ENCODE measurements around the gene SSBP1. TPM values are rescaled to one million over a fixed set of nuclear protein-coding genes. Genes with fewer than 3 reads are reported as not detected.

The SSBP1 gene
- total and polyA plus RNA-seq, 8 donors = 28.5 to 88.8 (median 47.4) TPM

GRCh38 chr7:141695803-141696289 is 42.3 kb upstream of the SSBP1 start:
- Histone ChIP-seq H3K27ac (peak overlapping the region in 3 of 4 donors; percentile 13 to 54 (median 45)), H3K9me3 (no peaks in the 10 kb centered on the region), H3K4me1 (peaks cover 24 to 36% (median 36%) of the 10 kb centered on the region in 3 donors), H3K4me3 (no peak overlapping the region), H3K36me3 (no peaks in the 10 kb centered on the region), H3K27me3 (no peaks in the 10 kb centered on the region)
- no peak for TF ChIP-seq CTCF (IDR thresholded peaks at IDR 0.05)
- DNase-seq = peak; percentile 66 to 82 (median 72)
- ATAC-seq = peak; percentile 87 to 92 (median 90)
- no peak for FAIRE-seq
- 16 to 23% methylated on average over 6 of the region's 6 CpGs for WGBS, 2 donors
- intact Hi-C loops (cut with DNase I) = no loop called here

- ATAC-seq (peak in 1 of 4 donors; percentile 9), DNase-seq (no peak), FAIRE-seq (no peak)
- intact Hi-C loops (cut with DNase I) = no loop called here
- H3K4me3 ChIP-seq = no peak overlapping the region
- no peaks in the 10 kb centered on the region for H3K9me3 ChIP-seq
- H3K4me1 ChIP-seq = peaks cover 24 to 36% (median 36%) of the 10 kb centered on the region in 3 donors
- H3K36me3 ChIP-seq = no peaks in the 10 kb centered on the region
- no peaks in the 10 kb centered on the region for H3K27me3 ChIP-seq
- peak overlapping the region in 3 of 4 donors; percentile 13 to 54 (median 45) for H3K27ac ChIP-seq
- WGBS, 2 donors = 23 to 34% methylated on average over 2 of the region's 2 CpGs
- TF ChIP-seq CTCF (IDR thresholded peaks at IDR 0.05) = no peak
Observed at GRCh38 chr7:141696348-141696747, 41.8 kb upstream of the SSBP1 start.

GRCh38 chr7:141697211-141697871 is 40.8 kb upstream of the SSBP1 start:
- TF ChIP-seq CTCF (IDR thresholded peaks at IDR 0.05) = no peak
- no peaks in the 10 kb centered on the region for H3K36me3 ChIP-seq
- no peak overlapping the region for H3K27ac ChIP-seq
- H3K4me1 ChIP-seq = peaks cover 24 to 36% (median 36%) of the 10 kb centered on the region in 3 donors
- no peak overlapping the region for H3K4me3 ChIP-seq
- no peak for FAIRE-seq
- no peak for DNase-seq
- H3K9me3 ChIP-seq = no peaks in the 10 kb centered on the region
- H3K27me3 ChIP-seq = no peaks in the 10 kb centered on the region
- WGBS, 2 donors = 79 to 81% methylated on average over 10 of the region's 10 CpGs
- intact Hi-C loops (cut with DNase I) = no loop called here
- no peak for ATAC-seq

GRCh38 chr7:141698247-141699015 is 39.7 kb upstream of the SSBP1 start:
- no peaks in the 10 kb centered on the region for H3K36me3 ChIP-seq
- H3K9me3 ChIP-seq = no peaks in the 10 kb centered on the region
- FAIRE-seq (no peak), DNase-seq (no peak), ATAC-seq (no peak)
- intact Hi-C loops (cut with DNase I) = no loop called here
- no peak overlapping the region for H3K4me3 ChIP-seq
- H3K27me3 ChIP-seq = no peaks in the 10 kb centered on the region
- no peak for TF ChIP-seq CTCF (IDR thresholded peaks at IDR 0.05)
- H3K27ac ChIP-seq = no peak overlapping the region
- H3K4me1 ChIP-seq = peaks cover 33 to 43% (median 42%) of the 10 kb centered on the region in 3 donors
- 90 to 91% methylated on average over 1 of the region's 1 CpG for WGBS, 2 donors

All from pancreas (tissue), 10 donors.